ENCODE results near the gene DRC7.
A peak's percentile ranks its signal among the peaks of the same experiment; 100 is the strongest.
"Not testable (repeated sequence)": the region's sequence is repeated elsewhere in the genome, so short reads cannot be mapped to it uniquely, and the experiment has no call there.

DRC7 gene

DNA sequence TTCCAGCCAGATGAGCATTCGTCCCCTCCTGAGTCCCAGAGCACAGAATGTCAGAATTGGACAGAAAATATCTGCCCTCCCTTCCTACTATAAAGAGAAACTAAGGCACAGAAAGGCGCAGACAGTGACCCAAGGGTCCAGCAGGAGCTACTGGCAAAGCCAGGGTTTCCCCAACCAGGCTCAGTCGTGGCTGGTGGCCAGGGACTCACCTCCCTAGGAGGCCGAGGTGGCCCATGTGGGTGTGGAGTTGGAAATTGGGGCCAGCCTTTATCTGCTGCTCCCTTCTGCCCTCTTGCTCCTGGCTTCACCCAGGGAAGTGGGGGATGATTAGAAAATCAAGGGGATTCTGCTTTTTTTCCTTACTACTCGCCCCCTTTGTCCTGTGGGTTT lies 1.1 kb downstream of the DRC7 start:
- no peak for DNase-seq

GRCh38 chr16:57696240-57696639 lies 1.6 kb downstream of the DRC7 start:
- no peak for DNase-seq

DNA sequence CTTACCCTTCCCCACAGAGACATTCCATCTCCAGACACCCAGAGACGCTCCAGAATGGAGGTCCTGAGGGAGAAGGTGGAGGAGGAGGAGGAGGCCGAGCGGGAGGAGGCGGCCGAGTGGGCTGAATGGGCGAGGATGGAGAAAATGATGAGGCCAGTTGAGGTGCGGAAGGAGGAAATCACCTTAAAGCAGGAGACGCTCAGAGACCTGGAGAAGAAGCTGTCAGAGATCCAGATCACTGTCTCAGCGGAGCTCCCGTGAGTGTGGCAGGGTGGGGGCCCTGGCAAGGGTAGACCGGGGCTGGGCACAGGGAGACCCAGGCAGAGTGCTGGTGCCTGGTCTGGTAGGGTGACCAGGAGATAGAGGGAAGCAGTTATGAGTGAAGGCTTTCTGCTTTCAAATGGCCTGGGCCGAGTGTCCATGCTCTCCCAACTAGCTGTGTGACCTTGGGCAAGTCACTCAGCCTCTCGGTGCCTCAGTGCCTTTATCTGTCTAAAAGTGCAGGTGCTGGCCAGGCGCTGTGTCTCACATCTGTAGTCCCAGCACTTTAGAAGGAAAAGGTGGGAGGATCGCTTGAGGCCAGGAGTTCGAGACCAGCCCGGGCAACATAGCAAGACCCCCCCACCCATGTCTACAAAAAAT lies 3.4 kb downstream of the DRC7 start:
- no peak for DNase-seq

GRCh38 chr16:57698812-57699405 lies 4.3 kb downstream of the DRC7 start:
- no peak for DNase-seq

DNA sequence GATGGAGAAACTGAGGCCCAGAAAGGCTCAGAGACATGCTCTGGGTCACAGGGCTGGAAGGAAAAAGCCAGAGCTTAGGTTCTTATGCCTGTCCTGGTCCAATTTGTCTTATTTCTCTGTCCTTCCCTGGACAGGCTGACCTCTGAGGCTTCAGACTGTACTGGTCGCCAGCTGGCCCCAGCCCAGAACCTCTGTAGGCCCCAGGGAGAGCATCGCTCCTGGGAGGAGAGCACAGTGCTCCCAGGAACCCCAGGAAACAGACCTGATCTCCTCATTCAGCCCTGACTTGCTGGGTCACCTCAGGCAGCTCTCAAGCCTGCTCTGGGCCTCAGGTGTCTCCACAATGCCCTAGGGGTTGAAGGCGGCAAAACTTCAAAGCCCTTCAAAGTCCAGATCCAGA lies 4.9 kb downstream of the DRC7 start:
- DNase-seq, result no peak

DNA sequence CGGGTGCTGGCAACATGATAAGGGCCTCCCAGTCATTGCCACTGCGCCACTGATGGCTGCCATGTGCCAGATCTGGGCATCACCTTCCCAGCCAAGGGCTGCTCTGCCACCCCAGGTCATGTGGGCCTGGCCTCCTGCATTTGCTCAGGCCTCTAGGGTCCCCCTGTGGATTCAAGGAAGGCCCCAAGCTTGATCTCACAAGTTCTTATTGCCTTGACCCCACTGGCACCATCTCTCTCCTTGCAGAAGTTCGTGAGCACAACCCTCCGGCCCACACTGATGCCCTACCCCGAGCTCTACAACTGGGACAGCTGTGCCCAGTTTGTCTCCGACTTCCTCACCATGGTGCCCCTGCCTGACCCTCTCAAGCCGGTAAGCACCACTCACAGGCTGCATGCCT lies 5.3 kb downstream of the DRC7 start:
- no peak for DNase-seq

GRCh38 chr16:57700781-57701551 lies 6.4 kb downstream of the DRC7 start:
- no peak for DNase-seq

DNA sequence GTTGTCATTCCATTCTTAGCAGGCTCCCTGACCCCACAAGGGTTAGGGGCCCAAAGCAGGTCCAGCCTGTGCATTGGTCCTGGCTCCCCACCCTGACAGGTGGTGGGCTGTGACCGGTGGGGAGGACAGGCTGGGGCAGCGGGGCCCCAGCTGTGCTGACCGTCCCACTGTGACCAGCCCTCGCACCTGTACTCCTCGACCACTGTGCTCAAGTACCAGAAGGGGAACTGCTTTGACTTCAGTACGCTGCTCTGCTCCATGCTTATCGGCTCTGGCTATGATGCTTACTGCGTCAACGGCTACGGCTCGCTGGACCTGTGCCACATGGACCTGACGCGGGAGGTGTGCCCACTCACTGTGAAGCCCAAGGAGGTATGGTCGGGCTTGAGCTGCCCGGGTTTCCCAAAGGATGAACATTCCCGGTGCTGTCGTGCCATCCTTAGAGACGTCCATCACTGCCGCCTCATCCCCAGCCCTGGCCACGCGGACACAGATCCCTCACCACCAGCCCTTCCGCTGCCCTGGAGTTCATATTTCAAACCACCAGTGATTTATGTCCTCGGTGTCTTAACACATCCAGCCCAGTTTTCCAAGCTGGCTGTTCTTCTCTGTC lies 7.3 kb downstream of the DRC7 start:
- DNase-seq, result no peak

DNA sequence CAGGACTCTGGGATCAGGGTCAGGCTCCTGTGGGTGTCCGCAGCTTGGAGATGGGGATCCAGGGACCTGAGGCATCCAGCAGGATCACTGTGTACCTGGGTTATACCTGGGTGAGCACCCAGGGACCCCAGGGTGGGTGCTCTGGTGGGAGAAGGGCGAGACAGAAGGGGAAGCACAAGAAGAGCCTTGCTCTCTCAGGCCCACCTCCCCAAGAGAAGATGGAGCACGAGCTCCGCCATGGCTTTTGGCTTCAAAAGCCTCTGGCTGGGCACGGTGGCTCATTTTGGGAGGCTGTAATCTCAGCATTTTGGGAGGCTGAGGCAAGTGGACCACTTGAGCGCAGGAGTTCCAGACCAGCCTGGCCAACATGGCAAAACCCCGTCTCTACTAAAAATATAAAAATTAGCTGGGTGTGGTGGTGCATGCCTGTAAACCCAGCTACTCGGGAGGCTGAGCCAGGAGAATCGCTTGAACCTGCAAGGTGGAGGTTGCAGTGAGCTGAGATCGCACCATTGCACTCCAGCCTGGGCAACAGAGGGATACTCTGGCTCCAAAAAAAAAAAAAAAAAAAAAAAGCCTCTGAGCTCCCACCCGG lies 8.9 kb downstream of the DRC7 start:
- DNase-seq, result no peak

GRCh38 chr16:57704011-57704904 lies 9.7 kb downstream of the DRC7 start:
- DNase-seq, result no peak

DNA sequence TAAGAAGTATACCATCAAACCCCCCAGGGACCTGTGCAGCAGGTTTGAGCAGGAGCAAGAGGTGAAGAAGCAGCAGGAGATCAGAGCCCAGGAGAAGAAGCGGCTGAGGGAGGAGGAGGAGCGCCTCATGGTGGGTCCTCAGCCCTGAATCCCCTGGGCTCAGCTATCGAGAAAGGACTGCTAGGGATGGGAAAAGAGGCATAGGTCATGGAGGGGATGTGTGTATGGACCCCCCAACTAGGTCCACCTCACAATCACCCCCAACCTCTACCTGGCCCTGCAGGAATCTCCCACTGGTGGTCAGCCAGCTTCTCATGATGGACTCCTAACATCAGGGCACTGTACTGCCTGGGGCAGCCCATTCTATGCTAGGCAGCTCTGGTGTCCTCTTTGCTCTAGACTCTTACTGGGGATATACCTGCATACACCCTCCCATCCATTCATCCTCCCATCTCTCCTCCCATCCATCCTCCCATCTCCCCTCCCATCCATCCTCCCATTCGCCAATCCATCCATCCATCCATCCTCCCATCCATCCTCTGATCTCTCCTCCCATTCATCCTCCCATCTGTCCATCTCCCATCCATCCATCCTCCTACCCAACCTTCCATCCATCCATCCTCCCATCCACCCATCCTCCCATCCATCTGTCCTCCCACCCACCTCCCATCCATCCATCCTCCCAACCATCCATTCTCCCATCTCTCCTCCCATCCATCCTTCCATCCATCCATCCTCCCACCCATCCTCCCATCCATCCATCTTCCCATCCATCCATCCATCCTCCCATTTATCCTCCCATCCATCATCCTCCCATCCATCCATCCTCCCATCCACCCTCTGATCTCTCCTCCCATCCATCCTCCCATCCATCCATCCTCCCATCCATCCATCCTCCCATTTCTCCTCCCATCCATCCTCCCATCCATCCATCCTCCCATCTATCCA lies 10.6 kb downstream of the DRC7 start:
- DNase-seq, result no peak

GRCh38 chr16:57706717-57707116 lies 12.1 kb downstream of the DRC7 start:
- DNase-seq, result no peak

DNA sequence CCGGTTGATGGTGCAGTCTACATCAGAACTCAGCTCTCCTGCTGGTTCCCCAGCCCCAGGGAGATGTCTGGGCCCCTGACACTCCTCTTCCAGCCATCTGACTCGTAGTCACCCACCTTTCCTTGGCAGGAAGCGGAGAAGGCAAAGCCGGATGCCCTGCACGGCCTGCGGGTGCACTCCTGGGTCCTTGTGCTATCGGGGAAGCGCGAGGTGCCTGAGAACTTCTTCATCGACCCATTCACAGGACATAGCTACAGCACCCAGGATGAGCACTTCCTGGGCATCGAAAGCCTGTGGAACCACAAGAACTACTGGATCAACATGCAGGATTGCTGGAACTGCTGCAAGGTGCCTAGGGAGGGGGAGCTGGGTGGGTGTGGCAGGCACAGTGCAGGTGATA lies 12.7 kb downstream of the DRC7 start:
- DNase-seq, result no peak

DNA sequence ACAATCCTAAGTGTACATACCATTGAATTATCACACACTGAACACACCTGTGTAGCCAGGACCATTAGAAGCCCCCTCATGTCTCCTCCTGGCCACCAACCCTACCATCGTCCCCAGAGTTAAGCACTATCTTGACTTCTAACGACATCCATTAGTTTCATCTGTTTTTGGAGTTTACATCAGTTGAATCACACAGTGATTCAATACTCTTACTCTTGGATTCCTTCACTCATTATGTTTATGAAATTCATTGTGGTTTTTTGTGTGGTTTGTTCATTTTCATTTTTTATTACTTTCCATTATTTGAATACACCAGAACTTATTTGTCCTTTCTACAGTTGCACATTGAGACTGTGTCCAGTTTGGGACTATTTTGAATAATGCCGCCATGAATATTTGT lies 13.6 kb downstream of the DRC7 start:
- no peak for DNase-seq

- no peak for DNase-seq
Observed at GRCh38 chr16:57709663-57710062, 15.1 kb downstream of the DRC7 start.

- no peak for DNase-seq
Observed at GRCh38 chr16:57711346-57711745, 16.7 kb downstream of the DRC7 start.

- DNase-seq, result no peak
Observed at GRCh38 chr16:57711993-57712392, 17.4 kb downstream of the DRC7 start.

- not testable (repeated sequence) for DNase-seq
Observed at GRCh38 chr16:57712569-57712968, 18.0 kb downstream of the DRC7 start.

GRCh38 chr16:57713596-57713995 lies 19.0 kb downstream of the DRC7 start:
- DNase-seq, result no peak

DNA sequence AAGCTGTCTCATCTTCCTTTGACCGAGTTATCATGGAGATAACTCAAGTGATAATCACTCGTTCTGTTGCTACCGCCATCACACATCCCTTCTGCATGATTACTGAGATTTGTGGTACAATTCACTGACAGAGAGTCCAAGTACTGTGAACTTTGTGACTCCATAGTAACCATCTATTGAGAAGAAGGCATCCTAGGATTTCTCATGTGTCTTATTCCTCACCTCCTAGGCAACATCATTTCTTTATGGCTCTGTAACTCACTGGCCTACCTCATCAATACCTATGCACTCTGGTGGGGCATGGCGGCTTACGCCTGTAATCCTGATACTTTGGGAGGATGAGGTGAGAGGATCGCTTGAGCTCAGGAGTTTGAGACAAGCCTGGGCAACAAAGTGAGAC lies 19.4 kb downstream of the DRC7 start:
- DNase-seq, result no peak

GRCh38 chr16:57720142-57720575 lies 25.6 kb downstream of the DRC7 start:
- peak; percentile 30 for DNase-seq
